Measurements from ENCODE around the gene ZIC4. TPM values are rescaled to one million over a fixed set of nuclear protein-coding genes. Genes with fewer than 3 reads are reported as not detected.

Gene ZIC4
- total RNA-seq, 2 donors from 2014 or later: not detected

- H3K27me3 ChIP-seq: peaks cover 95% of the 10 kb centered on the region
- no peak overlapping the region for H3K9ac ChIP-seq (ENCODE audit: low read depth in 2 of 2, low read length in 2 of 2)
- no peak for TF ChIP-seq CTCF (IDR thresholded peaks at IDR 0.05)
- no peak overlapping the region for H3K27ac ChIP-seq
- no peaks in the 10 kb centered on the region for H3K36me3 ChIP-seq
- DNase-seq: no peak
- no peaks in the 10 kb centered on the region for H3K9me3 ChIP-seq
- no peaks in the 10 kb centered on the region for H3K4me1 ChIP-seq
- H3K4me3 ChIP-seq: peak overlapping the region; percentile 12
- intact Hi-C loops (cut with DNase I): no loop called here
These were observed 3.8 kb upstream of the ZIC4 start for GRCh38 chr3:147410116-147410525.

GRCh38 chr3:147409143-147410115 is 3.1 kb upstream of the ZIC4 start, which contains the start of gene ZIC1:
Gene ZIC1 (plus strand): TSS chr3:147409365. CDS start chr3:147410113, 748 bp downstream.
- Histone ChIP-seq H3K27me3 (peaks cover 95% of the 10 kb centered on the region), H3K4me3 (peak within 1 kb of the TSS; percentile 12), H3K4me1 (no peaks in the 10 kb centered on the region), H3K36me3 (no peaks in the 10 kb centered on the region), H3K9ac (ENCODE audit: low read depth in 2 of 2, low read length in 2 of 2) (no peak within 1 kb of the TSS), H3K27ac (no peak within 1 kb of the TSS), H3K9me3 (no peaks in the 10 kb centered on the region)
- DNase-seq: no peak
- no peak for TF ChIP-seq CTCF (IDR thresholded peaks at IDR 0.05)
- intact Hi-C loops (cut with DNase I): no loop called here

GRCh38 chr3:147408188-147409100 is 2.1 kb upstream of the ZIC4 start:
- no peak overlapping the region for H3K27ac ChIP-seq
- no peak overlapping the region for H3K9ac ChIP-seq (ENCODE audit: low read depth in 2 of 2, low read length in 2 of 2)
- no peaks in the 10 kb centered on the region for H3K4me1 ChIP-seq
- H3K9me3 ChIP-seq: no peaks in the 10 kb centered on the region
- DNase-seq: no peak
- peaks cover 94% of the 10 kb centered on the region for H3K27me3 ChIP-seq
- intact Hi-C loops (cut with DNase I): no loop called here
- no peak for TF ChIP-seq CTCF (IDR thresholded peaks at IDR 0.05)
- H3K4me3 ChIP-seq: no peak overlapping the region
- no peaks in the 10 kb centered on the region for H3K36me3 ChIP-seq

GRCh38 chr3:147407498-147408187 is 1.3 kb upstream of the ZIC4 start:
- intact Hi-C loops (cut with DNase I): no loop called here
- no peak for DNase-seq
- Histone ChIP-seq H3K9ac (ENCODE audit: low read depth in 2 of 2, low read length in 2 of 2) (no peak overlapping the region), H3K4me3 (no peak overlapping the region), H3K4me1 (no peaks in the 10 kb centered on the region), H3K36me3 (no peaks in the 10 kb centered on the region), H3K27ac (no peak overlapping the region), H3K9me3 (no peaks in the 10 kb centered on the region), H3K27me3 (peaks cover 90% of the 10 kb centered on the region)
- no peak for TF ChIP-seq CTCF (IDR thresholded peaks at IDR 0.05)

GRCh38 chr3:147407114-147407497 is 763 bp upstream of the ZIC4 start:
- Histone ChIP-seq H3K4me1 (no peaks in the 10 kb centered on the region), H3K4me3 (no peak overlapping the region), H3K36me3 (no peaks in the 10 kb centered on the region), H3K9me3 (no peaks in the 10 kb centered on the region), H3K27ac (no peak overlapping the region), H3K27me3 (peaks cover 88% of the 10 kb centered on the region), H3K9ac (ENCODE audit: low read depth in 2 of 2, low read length in 2 of 2) (no peak overlapping the region)
- TF ChIP-seq CTCF (IDR thresholded peaks at IDR 0.05): no peak
- DNase-seq: no peak
- intact Hi-C loops (cut with DNase I): no loop called here

Measured in colonic mucosa (tissue), 4 donors.